Measurements from ENCODE around the gene TSPAN18.

DNA sequence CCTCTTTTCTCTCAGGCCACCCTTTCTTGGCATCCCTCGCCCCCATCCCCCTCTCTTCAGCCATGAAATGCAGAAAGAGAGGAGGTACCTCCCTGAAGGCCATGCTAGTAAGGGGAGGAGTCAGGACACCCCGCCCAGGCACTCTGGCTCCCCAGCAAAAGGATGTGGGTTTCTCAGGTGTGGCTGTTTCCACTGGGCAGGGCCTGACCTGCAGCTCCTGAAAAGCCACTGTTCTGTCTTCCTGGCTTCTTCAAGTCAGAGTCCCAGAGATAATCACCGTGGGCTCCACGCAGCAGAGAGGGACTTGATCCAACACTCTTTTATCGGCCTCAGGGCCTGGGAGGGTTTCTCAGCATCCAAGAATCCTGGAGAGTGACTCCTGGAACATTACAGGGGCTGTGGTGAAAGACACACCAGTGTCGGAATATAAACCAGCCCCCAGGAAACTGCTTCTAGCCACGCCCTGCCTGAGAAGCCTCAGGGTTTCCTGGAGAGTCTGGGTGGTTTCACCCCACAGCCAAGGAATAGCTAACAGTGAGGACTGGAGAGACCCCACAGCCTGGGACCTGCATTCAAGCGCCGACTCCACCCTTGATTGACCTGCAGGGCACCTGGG is 45.7 kb upstream of the TSPAN18 start:
- TF ChIP-seq RAD21 (IDR thresholded peaks at IDR 0.05; ENCODE audit: low read depth) (no peak), CBX3 (IDR thresholded peaks at IDR 0.05; ENCODE audit: low read depth) (no peak), EGR1 (IDR thresholded peaks at IDR 0.05; ENCODE audit: low read depth) (no peak), POLR2AphosphoS5 (IDR thresholded peaks at IDR 0.05; ENCODE audit: low read depth, low read length) (no peak; the same call in 1 of the 2 replicates), EZH2phosphoT487 (IDR thresholded peaks at IDR 0.05; ENCODE audit: borderline replicate concordance) (no peak), POLR2A (IDR thresholded peaks at IDR 0.05; ENCODE audit: borderline replicate concordance, extremely low read depth, insufficient read depth, insufficient read length) (no peak), SIN3A (IDR thresholded peaks at IDR 0.05; ENCODE audit: low read depth) (no peak), EZH2 (IDR thresholded peaks at IDR 0.05) (no peak), YY1 (IDR thresholded peaks at IDR 0.05; ENCODE audit: extremely low read depth, insufficient replicate concordance, low read depth, low read length) (no peak), FOSL1 (IDR thresholded peaks at IDR 0.05; ENCODE audit: low read depth) (no peak), TCF7L2 (IDR thresholded peaks at IDR 0.05; ENCODE audit: borderline replicate concordance, extremely low read depth, insufficient read depth, insufficient read length) (no peak)
- TF ChIP-seq, protein P1, sequence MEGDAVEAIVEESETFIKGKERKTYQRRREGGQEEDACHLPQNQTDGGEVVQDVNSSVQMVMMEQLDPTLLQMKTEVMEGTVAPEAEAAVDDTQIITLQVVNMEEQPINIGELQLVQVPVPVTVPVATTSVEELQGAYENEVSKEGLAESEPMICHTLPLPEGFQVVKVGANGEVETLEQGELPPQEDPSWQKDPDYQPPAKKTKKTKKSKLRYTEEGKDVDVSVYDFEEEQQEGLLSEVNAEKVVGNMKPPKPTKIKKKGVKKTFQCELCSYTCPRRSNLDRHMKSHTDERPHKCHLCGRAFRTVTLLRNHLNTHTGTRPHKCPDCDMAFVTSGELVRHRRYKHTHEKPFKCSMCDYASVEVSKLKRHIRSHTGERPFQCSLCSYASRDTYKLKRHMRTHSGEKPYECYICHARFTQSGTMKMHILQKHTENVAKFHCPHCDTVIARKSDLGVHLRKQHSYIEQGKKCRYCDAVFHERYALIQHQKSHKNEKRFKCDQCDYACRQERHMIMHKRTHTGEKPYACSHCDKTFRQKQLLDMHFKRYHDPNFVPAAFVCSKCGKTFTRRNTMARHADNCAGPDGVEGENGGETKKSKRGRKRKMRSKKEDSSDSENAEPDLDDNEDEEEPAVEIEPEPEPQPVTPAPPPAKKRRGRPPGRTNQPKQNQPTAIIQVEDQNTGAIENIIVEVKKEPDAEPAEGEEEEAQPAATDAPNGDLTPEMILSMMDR (IDR thresholded peaks at IDR 0.05 in 2 of 3, conservative IDR thresholded peaks at IDR 0.05 in 1 of 3; ENCODE audit: borderline replicate concordance in 1 of 3, insufficient read depth in 1 of 3, low read depth in 2 of 3, low read length in 2 of 3): no peak
- TF ChIP-seq, protein P2, sequence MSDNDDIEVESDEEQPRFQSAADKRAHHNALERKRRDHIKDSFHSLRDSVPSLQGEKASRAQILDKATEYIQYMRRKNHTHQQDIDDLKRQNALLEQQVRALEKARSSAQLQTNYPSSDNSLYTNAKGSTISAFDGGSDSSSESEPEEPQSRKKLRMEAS (IDR thresholded peaks at IDR 0.05): no peak
- TF ChIP-seq, protein P3, sequence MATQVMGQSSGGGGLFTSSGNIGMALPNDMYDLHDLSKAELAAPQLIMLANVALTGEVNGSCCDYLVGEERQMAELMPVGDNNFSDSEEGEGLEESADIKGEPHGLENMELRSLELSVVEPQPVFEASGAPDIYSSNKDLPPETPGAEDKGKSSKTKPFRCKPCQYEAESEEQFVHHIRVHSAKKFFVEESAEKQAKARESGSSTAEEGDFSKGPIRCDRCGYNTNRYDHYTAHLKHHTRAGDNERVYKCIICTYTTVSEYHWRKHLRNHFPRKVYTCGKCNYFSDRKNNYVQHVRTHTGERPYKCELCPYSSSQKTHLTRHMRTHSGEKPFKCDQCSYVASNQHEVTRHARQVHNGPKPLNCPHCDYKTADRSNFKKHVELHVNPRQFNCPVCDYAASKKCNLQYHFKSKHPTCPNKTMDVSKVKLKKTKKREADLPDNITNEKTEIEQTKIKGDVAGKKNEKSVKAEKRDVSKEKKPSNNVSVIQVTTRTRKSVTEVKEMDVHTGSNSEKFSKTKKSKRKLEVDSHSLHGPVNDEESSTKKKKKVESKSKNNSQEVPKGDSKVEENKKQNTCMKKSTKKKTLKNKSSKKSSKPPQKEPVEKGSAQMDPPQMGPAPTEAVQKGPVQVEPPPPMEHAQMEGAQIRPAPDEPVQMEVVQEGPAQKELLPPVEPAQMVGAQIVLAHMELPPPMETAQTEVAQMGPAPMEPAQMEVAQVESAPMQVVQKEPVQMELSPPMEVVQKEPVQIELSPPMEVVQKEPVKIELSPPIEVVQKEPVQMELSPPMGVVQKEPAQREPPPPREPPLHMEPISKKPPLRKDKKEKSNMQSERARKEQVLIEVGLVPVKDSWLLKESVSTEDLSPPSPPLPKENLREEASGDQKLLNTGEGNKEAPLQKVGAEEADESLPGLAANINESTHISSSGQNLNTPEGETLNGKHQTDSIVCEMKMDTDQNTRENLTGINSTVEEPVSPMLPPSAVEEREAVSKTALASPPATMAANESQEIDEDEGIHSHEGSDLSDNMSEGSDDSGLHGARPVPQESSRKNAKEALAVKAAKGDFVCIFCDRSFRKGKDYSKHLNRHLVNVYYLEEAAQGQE (IDR thresholded peaks at IDR 0.05; ENCODE audit: low read depth): no peak

All from HCT116 (cell line).